WTC11 (cell line): ENCODE results near the gene RPL39L.

Experiments
- ATF2 ChIP-seq: sonication (generic); formaldehyde crosslinking; IDR thresholded peaks from 2 replicates; pipeline ENCODE4 v1.8.1; 2022; ENCODE audit warnings: low read depth, missing genetic modification reagents, borderline replicate concordance
- ELF4 ChIP-seq: sonication (generic); formaldehyde crosslinking; IDR thresholded peaks from 2 replicates; pipeline ENCODE4 v1.8.1; 2022; ENCODE audit warnings: low read depth, mild to moderate bottlenecking, moderate library complexity, missing genetic modification reagents
- FOXP1 ChIP-seq: sonication (generic); formaldehyde crosslinking; IDR thresholded peaks from 2 replicates; pipeline ENCODE4 v1.8.0; 2022; ENCODE audit warnings: missing genetic modification reagents, mild to moderate bottlenecking, moderate library complexity, borderline replicate concordance
- IRF1 ChIP-seq: sonication (generic); formaldehyde crosslinking; IDR thresholded peaks from 2 replicates; pipeline ENCODE4 v1.8.0; 2023; ENCODE audit warnings: missing genetic modification reagents
- KAT7 ChIP-seq: sonication (generic); formaldehyde crosslinking; IDR thresholded peaks from 2 replicates; pipeline ENCODE4 v1.8.1; 2023; ENCODE audit warnings: missing genetic modification reagents, mild to moderate bottlenecking, borderline replicate concordance
- NR2C2 ChIP-seq: sonication (generic); formaldehyde crosslinking; IDR thresholded peaks from 2 replicates; pipeline ENCODE4 v1.8.0; 2022; ENCODE audit warnings: mild to moderate bottlenecking, missing genetic modification reagents
- SP1 ChIP-seq: sonication (generic); formaldehyde crosslinking; conservative IDR thresholded peaks from 2 replicates; pipeline ENCODE4 v1.8.1; 2022; ENCODE audit warnings: missing genetic modification reagents
- TCF7 ChIP-seq: sonication (generic); formaldehyde crosslinking; IDR thresholded peaks from 2 replicates; pipeline ENCODE4 v1.8.0; 2022; ENCODE audit warnings: mild to moderate bottlenecking, low read depth, missing genetic modification reagents, moderate library complexity
- TEAD4 ChIP-seq: sonication (generic); formaldehyde crosslinking; IDR thresholded peaks from 2 replicates; pipeline ENCODE4 v1.8.0; 2022; ENCODE audit warnings: mild to moderate bottlenecking, missing genetic modification reagents
- ZNF263 ChIP-seq: sonication (generic); formaldehyde crosslinking; IDR thresholded peaks from 2 replicates; pipeline ENCODE4 v1.8.1; 2022; ENCODE audit warnings: low read depth, mild to moderate bottlenecking, moderate library complexity, missing genetic modification reagents
- ZNF423 ChIP-seq: fragments of 250-450 bp; sonication (Bioruptor Pico); IDR thresholded peaks from 2 replicates; pipeline ENCODE4 v2.1.2; 2022; ENCODE audit warnings: mild to moderate bottlenecking, moderate library complexity
- TF ChIP-seq, protein P1 (sequence below): fragments of 200-600 bp; IDR thresholded peaks from 2 replicates; pipeline ENCODE4 v1.8.0; 2022; ENCODE audit warnings: antibody characterized with exemption

- TF ChIP-seq TCF7 (no peak), FOXP1 (CRISPR knock-in tag) (no peak), ATF2 (no peak), NR2C2 (CRISPR knock-in tag) (no peak), ELF4 (no peak), SP1 (CRISPR knock-in tag) (no peak), ZNF263 (CRISPR knock-in tag) (no peak), TEAD4 (CRISPR knock-in tag) (no peak), ZNF423 (CRISPR knock-in tag) (no peak), IRF1 (CRISPR knock-in tag) (no peak), KAT7 (no peak)
- TF ChIP-seq, protein P1, sequence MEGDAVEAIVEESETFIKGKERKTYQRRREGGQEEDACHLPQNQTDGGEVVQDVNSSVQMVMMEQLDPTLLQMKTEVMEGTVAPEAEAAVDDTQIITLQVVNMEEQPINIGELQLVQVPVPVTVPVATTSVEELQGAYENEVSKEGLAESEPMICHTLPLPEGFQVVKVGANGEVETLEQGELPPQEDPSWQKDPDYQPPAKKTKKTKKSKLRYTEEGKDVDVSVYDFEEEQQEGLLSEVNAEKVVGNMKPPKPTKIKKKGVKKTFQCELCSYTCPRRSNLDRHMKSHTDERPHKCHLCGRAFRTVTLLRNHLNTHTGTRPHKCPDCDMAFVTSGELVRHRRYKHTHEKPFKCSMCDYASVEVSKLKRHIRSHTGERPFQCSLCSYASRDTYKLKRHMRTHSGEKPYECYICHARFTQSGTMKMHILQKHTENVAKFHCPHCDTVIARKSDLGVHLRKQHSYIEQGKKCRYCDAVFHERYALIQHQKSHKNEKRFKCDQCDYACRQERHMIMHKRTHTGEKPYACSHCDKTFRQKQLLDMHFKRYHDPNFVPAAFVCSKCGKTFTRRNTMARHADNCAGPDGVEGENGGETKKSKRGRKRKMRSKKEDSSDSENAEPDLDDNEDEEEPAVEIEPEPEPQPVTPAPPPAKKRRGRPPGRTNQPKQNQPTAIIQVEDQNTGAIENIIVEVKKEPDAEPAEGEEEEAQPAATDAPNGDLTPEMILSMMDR, result no peak
Measured at GRCh38 chr3:187084580-187084979, 54.7 kb downstream of the RPL39L start.
